Measurements from ENCODE around the gene CIPC.
A peak's percentile ranks its signal among the peaks of the same experiment; 100 is the strongest.

Gene CIPC

DNA sequence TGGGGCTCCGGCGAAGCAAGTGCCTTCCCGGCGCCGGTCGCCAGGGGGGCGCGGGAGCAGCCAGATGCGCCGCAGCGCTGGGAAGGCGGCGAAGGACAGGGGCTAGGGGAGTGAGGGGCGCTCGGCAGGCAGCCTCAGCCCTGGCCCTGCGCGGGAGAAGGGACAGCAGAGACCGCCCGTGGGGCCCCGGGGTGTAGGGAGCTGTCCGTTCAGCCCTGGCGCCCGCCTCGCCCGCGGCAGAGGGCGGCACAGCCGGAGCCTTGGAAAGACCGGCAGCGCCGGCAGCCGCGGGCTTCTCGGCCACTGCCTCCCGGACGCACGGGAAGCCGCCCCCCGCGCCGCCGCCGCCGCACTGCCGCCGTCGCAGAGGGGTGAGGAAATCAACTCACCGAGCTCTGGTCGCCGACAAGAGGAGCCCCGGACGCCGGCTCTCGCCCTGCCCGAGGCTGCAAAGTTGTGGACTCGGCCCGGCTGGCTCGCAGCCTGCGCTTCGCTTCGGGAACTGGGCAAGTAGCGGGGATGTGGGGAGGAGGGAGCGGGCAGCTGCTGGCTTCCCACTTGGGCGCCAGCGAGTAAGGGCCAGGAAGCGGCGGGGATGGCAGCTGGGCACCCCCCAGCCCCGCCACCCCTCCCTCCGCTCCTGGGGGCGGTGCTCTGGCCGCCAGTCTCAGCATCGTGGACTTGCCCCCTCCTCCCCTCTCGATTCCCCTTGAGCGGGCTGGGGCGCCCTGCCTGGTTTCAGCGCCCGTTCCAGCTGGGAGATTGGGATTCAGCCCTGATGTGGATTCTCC lies 43.4 kb downstream of the CIPC start, which contains the start of gene ZDHHC22:
TSS of gene ZDHHC22 (minus strand) at position 578 of the 791 bp plus-strand sequence. CDS start 2,053 bp downstream, outside the sequence.
- peak; percentile 50 to 94 (median 66) for DNase-seq

DNA sequence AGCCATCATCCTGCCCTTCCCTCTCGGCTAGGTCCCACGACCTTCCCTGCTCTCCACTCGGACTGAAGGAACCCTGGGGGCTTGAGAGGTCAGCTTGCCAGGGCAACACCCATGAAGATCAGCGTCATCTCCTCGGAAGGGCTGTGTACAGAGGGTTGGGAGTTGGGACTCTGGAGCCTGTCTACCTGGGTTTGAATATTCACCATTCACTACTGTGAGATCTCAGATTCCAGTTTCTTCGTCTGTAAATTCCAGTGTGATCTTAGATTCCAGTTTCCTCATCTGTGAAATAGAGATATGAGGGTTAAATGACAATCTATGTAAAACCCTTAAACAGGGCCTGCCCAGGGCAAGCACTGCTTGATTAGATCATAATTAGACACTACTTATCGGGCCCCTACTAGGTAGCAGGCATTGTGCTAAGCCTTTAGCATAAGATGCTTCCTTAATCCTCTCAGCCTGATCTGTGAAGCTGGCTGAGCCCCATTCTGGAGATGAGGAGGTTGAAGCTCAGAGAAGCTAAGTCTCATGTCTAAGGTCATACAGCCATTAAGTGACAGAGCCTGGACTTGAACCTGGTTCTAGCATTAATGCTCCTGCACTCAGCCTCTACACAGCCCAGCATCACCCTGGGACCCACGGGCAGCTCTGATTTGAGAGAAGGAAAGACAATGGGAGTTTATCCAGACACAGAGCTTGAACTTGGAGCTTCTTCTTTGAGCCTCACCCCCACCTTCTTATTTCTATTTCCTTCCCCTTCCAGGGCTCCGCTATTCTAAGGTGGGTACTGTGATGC lies 44.1 kb downstream of the CIPC start:
- intact Hi-C loops (cut with DNase I) = no loop called here

More for the DNA sequence above, 43.4 kb downstream of the CIPC start, which contains the start of gene ZDHHC22:
- intact Hi-C loops (cut with DNase I) = no loop called here

DNA sequence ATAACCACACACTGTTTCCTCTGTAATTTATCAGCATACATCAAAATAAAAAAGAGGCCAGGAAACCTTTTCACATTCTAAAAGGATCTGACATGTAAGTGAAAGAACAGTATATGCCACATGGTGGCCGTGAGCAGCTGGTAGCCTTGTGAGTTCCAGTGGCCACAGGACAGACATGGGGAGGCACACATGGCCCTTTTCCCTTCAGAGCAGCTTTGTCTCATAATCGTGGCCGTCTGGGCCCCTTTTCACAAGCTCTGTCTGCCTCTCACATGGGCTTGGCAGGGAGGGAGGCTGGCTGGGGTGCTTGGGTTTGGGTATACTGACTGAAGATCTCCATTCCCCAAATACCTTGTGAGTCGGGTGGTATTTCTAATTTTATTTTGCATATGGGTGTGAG lies 45.0 kb downstream of the CIPC start:
- intact Hi-C loops (cut with DNase I) = no loop called here
- peak in 6 of 10 donors; percentile 21 to 92 (median 54) for DNase-seq

More for the DNA sequence above, 44.1 kb downstream of the CIPC start:
- peak in 1 of 10 donors; percentile 62 for DNase-seq

DNA sequence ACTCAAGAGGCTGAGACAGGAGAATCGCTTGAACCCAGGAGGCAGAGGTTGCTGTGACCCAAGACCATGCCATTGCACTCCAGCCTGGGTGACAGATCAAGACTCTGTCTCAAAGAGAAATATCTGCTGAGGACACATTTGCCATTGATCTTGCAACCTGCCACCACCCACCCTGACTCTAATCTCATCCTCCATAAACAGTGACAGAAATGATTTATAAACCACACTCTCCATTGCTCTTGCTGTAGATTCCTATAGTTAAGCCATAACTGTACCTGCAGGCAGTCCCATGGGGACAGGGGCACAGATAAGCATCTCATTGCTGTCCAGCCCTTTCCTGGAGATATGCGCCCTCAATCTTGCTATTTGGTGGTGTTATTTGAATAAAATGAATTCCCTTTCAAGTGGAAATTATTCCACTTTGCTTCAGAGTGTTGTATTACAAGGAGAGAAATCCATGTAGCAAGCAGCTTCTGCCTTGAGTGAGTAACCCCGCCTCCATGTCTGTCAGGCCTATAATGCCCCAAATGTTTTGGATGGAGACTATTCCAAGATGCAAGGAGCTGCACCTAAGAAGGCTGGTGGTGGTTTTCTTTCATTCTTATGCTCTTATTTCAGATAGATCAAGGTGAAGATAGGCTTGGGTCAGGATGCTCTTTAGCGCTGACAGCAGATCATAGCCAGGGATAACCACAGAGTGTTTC lies 46.5 kb downstream of the CIPC start:
- intact Hi-C loops (cut with DNase I) = no loop called here
- DNase-seq = peak in 2 of 10 donors; percentile 6 to 71

DNA sequence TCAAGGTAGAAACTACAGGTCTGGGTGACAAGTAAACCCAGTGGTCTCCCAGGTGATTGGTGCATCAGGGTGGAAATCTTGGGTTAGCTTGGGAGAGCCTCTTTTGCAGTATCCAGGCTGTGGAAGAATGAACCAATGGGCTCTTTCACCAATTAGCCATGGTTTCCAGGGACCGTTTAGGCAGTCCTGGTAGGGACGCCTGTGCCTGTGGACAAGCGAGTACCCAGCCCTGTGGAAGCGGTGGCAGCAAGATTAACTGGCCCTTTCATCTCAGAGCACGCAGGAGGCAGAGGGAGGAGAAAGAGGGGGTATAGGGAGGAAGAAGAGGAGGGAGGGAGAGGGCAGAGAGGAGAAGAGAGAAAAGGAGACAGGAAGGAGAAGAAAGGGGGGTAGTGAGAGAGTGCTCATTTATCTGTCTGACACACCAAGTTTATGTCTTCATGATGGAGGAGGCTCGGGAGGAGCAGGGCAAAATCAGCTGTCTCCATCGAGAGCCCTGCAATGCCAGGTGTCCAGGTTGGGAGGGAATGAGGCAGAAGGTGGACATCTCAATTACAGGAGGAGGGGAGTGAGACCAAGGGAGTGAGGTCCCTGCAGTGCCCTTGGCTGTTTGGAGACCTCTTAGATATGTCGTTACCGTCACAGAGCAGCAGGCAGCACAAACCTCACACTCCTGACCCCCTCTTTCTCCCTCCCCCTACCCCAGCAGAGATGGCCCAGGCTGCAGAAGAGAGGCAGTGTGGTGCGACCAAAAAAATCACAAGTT lies 48.1 kb downstream of the CIPC start:
- DNase-seq = peak in 3 of 10 donors; percentile 2 to 62 (median 47)
- intact Hi-C loops (cut with DNase I) = no loop called here

DNA sequence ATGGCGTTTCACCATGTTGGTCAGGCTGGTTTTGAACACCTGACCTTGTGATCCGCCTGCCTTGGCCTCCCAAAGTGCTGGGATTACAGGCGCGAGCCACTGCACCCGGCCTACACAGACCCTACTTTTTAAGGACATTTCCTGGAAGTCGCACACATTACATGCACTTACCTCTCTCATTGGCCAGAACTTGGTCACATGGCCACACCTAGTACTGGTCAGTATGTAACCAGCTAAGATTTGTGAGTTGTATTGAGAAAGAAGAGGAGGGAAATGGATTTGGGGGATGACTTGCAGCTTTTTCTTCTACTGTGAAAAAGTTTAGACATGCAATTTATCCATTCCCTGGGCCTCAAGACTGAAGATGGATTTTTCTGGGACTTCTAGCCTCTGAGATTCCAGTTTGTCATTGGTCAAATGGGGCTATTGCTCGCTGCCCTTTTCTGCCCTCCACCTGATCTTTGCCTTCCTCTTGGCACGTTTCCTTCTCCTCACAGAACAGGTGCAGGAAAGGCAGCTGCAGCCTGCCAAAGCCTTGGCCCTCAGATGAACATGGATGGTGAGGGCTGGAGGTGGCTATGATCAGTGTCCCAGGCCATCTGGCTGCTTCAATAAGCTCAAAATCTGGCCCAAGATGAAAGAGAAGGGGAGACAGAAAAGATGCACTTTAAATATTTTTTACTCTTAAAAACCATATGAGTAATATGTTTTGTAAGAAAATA lies 50.6 kb downstream of the CIPC start:
- no peak for DNase-seq
- intact Hi-C loops (cut with DNase I) = no loop called here

DNA sequence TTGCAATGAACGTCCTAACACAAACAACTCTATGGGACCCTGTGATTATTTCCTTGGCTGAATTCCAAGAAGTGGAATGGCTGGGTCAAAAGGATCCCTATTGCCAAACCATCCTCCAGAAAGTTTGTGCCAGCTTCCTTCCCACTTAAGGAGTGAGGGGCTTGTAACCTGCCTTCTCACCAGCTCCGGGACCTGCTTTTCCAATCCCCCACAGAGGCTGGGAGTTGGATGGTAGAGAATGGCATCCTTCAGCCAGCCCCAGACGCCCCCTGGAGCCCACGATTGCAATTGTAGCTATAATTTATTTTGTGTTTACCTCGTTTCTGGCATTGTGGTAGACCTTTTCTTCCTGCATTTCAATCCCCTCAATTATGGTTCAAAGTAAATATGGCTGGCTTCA lies 53.2 kb downstream of the CIPC start:
- intact Hi-C loops (cut with DNase I) = loop anchor here (5.0 kb wide), 3 partner anchors 61 to 166 kb away; no protein-coding TSS in a partner anchor
- peak in 6 of 10 donors; percentile 32 to 86 (median 38) for DNase-seq

DNA sequence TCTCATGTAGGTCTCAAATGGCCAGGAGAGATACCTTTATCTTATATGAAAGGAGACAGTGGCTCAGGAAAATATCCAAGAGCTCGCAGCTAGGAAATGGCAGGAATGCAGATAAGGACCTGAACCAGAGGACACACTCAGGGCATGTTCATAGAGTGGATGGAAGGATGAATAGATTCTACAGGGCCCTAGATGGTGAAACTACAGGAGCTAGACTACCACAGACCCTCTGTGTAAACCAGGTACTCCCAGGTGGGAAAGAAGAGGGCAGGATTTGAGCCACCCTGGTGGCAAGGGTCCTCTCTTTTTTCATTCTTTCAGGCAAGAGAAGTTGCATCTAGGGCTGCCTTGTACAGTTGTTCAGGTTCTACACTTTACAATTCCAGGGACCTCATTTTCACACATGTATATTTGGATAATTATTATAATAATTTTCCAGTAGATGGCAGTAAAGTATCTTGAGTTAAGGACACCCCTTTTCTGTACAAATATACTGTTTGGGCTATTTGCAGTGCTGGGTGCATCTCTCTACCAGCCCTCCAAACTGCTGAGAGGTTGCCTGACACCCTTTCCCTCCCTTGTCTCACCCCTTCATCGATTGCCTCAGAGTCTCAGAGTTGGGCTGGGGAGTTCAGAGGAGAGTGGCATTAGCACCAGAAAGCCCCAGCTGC lies 54.0 kb downstream of the CIPC start:
- intact Hi-C loops (cut with DNase I) = loop anchor here (5.0 kb wide), 3 partner anchors 60 to 165 kb away; no protein-coding TSS in a partner anchor
- DNase-seq = no peak

- intact Hi-C loops (cut with DNase I) = loop anchor here (5.0 kb wide), 3 partner anchors 58 to 163 kb away; no protein-coding TSS in a partner anchor
- no peak for DNase-seq
These were observed 55.7 kb downstream of the CIPC start for GRCh38 chr14:77153802-77154201.

DNA sequence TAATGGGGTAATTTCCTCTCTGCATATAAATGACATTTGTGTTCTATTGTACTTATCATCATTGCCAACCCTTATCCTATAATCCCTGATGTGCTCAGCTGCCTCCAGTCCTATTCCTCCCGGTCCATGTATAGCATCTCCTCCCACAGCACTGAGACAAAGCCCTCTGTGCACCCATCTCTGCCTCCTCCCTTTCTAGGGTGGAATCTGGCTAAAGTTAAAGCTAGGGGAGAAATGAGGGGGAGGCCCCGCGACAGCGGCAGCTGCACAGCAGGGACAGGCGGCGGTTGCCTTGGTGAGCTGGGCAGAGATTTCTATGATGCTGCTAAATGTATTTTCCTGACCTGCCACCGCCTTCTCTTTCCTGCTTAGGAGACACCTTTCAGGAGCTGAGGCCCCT lies 56.4 kb downstream of the CIPC start:
- DNase-seq = peak in 8 of 10 donors; percentile 26 to 95 (median 62)
- intact Hi-C loops (cut with DNase I) = loop anchor here (5.0 kb wide), 3 partner anchors 58 to 163 kb away; no protein-coding TSS in a partner anchor

DNA sequence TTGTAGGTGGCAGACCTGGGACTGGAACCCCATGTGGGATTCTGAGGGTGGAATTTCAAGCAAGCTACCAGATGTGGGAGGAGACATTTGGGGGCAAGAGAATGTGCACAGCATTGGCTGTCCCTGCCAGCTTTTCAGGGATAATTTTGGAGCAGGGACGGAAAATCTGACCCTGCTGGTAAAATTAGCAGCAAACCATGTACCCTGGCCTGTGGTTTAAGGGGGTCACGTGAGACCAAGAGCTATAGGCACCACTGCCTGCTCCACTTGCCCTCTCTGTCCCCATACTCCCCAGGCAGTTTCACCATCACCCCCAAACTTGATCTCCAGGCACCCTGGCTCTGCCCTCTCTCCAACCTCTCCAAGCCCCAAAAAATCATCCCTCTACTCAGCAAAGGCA lies 57.0 kb downstream of the CIPC start:
- DNase-seq = no peak
- intact Hi-C loops (cut with DNase I) = no loop called here

- intact Hi-C loops (cut with DNase I) = no loop called here
- DNase-seq = no peak
These were observed 59.7 kb downstream of the CIPC start for GRCh38 chr14:77157740-77158139.

GRCh38 chr14:77158175-77158881 lies 60.3 kb downstream of the CIPC start:
- intact Hi-C loops (cut with DNase I) = no loop called here
- peak; percentile 75 to 98 (median 88) for DNase-seq

DNA sequence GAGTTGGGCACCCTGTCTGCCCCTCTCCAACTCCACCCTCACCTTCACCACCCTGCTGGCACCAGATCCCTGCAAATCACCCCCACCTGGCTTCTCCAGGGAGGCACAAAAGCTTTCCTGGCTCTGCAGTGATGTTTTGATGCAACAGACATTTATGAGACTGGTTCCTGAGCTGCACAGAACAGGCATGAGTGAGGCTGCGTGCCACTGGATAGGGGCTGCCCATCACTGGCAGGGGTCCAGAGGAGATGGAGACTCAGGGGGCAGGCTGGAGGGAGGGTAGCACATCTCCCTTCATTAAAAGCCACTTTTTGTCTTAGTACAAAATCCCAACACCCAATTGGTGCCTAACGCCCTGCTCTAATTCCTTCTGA lies 60.8 kb downstream of the CIPC start:
- intact Hi-C loops (cut with DNase I) = no loop called here
- no peak for DNase-seq

DNA sequence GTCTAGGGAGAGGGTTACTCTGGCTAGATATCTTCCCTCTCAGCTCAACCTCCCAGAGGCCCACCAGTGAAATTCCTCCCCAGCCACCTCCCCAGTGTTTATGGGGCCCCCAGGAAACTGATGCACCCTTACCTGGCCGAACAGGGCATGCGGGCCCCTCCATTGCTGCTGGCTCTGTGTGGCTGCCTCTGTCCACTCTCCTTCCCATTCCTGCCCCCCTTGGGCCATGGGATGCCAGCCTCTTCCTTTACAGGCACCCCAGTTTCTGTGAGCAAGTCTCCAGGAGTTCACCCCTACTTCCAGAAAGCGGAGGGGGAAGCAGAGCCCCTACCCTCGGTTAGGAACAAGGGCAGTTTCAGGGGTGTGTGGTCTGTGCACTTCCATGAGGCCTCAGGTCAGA lies 63.0 kb downstream of the CIPC start:
- intact Hi-C loops (cut with DNase I) = no loop called here
- DNase-seq = no peak
